ENCODE data around the gene MED13L. TPM values are rescaled to one million over a fixed set of nuclear protein-coding genes. Genes with fewer than 3 reads are reported as not detected.

MED13L gene
- total and polyA plus RNA-seq, 12 donors = 9.4 to 76.5 (median 64.2) TPM

DNA sequence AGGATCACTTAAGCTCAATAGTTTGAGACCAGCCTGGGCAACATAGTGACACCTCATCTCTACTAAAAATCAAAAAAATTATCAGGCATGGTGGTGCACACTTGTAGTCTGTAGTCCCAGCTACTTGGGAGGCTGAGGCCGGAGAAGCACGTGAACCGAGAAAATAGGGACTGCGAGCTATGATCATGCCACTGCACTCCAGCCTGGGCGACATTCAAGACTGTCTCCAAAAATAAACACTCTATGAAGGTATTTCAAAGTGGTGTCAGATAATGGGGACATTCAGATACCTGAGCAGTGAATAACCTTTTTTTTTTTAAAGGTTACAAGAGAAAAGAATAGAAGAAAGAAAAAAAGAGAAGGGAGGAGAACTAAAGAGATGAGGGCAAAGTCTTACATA is 98.1 kb downstream of the MED13L start:
- no peaks in the 10 kb centered on the region for H3K36me3 ChIP-seq
- intact Hi-C loops (cut with DNase I) = no loop called here
- no peak overlapping the region for H3K27ac ChIP-seq
- TF ChIP-seq, protein P1, sequence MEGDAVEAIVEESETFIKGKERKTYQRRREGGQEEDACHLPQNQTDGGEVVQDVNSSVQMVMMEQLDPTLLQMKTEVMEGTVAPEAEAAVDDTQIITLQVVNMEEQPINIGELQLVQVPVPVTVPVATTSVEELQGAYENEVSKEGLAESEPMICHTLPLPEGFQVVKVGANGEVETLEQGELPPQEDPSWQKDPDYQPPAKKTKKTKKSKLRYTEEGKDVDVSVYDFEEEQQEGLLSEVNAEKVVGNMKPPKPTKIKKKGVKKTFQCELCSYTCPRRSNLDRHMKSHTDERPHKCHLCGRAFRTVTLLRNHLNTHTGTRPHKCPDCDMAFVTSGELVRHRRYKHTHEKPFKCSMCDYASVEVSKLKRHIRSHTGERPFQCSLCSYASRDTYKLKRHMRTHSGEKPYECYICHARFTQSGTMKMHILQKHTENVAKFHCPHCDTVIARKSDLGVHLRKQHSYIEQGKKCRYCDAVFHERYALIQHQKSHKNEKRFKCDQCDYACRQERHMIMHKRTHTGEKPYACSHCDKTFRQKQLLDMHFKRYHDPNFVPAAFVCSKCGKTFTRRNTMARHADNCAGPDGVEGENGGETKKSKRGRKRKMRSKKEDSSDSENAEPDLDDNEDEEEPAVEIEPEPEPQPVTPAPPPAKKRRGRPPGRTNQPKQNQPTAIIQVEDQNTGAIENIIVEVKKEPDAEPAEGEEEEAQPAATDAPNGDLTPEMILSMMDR (IDR thresholded peaks at IDR 0.05) = no peak
- 61 to 62% methylated on average over 5 of the region's 5 CpGs for WGBS, 2 donors
- peaks cover 0 to 77% (median 30%) of the 10 kb centered on the region in 9 donors for H3K4me1 ChIP-seq
- no peaks in the 10 kb centered on the region for H3K27me3 ChIP-seq
- no peak for DNase-seq
- ATAC-seq = peak in 2 of 8 donors; percentile 10 to 56
- H3K4me3 ChIP-seq = no peak overlapping the region
- H3K9me3 ChIP-seq = no peaks in the 10 kb centered on the region

DNA sequence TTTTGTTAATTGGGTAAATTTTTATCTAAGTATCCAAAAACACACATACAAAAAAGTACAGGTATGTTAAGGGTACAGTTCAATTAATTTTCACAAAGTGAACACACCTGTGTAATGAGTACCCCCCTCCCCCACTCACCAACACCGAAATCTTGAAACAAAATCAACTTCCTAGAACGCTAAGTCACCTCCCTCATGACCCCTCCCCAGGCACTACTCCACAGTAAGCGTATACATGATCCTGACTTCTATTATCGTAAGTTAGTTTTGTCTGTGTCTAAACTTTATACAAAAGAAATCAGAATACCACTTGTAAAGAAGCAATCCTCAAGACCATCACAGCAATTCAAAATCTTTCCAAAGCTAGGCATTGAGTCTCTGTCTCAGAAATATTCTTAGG is 100.5 kb downstream of the MED13L start:
- no peak for DNase-seq
- intact Hi-C loops (cut with DNase I) = no loop called here
- Histone ChIP-seq H3K27ac (no peak overlapping the region), H3K4me3 (no peak overlapping the region), H3K4me1 (peaks cover 0 to 72% (median 27%) of the 10 kb centered on the region in 9 donors), H3K27me3 (no peaks in the 10 kb centered on the region), H3K9me3 (no peaks in the 10 kb centered on the region), H3K36me3 (no peaks in the 10 kb centered on the region)
- TF ChIP-seq, protein P1 (IDR thresholded peaks at IDR 0.05) = no peak
- ATAC-seq = no peak
- 97 to 98% methylated on average over 4 of the region's 4 CpGs for WGBS, 2 donors

DNA sequence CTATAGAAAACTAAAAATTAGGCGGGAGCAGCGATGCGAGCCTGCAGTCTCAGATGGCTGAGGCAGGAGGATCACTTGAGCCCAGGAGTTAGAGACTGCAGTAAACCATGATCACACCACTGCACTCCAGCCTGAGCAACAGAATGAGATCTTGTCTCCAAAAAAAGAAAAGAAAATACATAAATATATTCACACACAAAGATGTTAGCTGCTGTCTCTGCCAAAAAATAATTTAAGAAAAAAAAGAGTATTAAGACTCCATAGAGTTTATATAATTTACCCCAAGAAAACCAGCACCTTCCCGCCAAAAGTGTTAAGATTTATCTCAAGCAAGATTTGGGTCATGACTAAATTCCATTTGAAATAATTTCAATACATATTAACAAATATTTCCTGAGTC is 102.6 kb downstream of the MED13L start:
- H3K27ac ChIP-seq = no peak overlapping the region
- no peak overlapping the region for H3K4me3 ChIP-seq
- H3K4me1 ChIP-seq = peaks cover 0 to 71% (median 39%) of the 10 kb centered on the region in 9 donors
- intact Hi-C loops (cut with DNase I) = no loop called here
- WGBS, 2 donors = 95 to 99% methylated on average over 4 of the region's 4 CpGs
- no peaks in the 10 kb centered on the region for H3K9me3 ChIP-seq
- TF ChIP-seq, protein P1 (IDR thresholded peaks at IDR 0.05) = no peak
- no peaks in the 10 kb centered on the region for H3K27me3 ChIP-seq
- no peaks in the 10 kb centered on the region for H3K36me3 ChIP-seq
- DNase-seq = no peak
- no peak for ATAC-seq

DNA sequence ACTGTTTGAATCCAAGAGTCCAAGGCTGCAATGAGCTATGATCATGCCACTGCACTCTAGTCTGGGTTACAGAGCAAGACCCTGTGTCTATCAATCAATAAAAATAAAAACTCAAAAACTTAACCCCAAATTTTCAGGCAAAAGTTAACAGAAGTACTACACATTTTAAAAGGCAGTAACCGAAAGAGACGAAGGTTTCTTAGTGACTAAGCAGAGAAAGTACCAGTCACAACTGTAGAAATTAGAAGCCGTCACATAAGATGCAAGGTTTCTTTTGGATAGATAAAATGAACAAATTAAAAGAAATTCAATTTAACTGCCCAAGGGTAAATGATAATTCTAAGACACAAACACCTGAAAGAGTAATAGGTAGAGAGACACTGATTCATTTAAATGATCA is 103.5 kb downstream of the MED13L start:
- Histone ChIP-seq H3K27me3 (no peaks in the 10 kb centered on the region), H3K36me3 (no peaks in the 10 kb centered on the region), H3K4me1 (peaks cover 0 to 66% (median 39%) of the 10 kb centered on the region in 9 donors), H3K9me3 (no peaks in the 10 kb centered on the region), H3K27ac (no peak overlapping the region), H3K4me3 (no peak overlapping the region)
- 97 to 99% methylated on average over 3 of the region's 3 CpGs for WGBS, 2 donors
- TF ChIP-seq, protein P1 (IDR thresholded peaks at IDR 0.05) = no peak
- intact Hi-C loops (cut with DNase I) = no loop called here
- ATAC-seq (no peak), DNase-seq (no peak)

All from heart right ventricle (tissue), 16 donors.